Activated T-cell treated with anti-CD3 and anti-CD28 coated beads, Interleukin-2, amount 50 U/mL, for 4 hours (primary cell): ENCODE data around the gene ACTN3. TPM values are rescaled to one million over a fixed set of nuclear protein-coding genes. Genes with fewer than 3 reads are reported as not detected.
A peak's percentile ranks its signal among the peaks of the same experiment; 100 is the strongest.
"Not testable (repeated sequence)": the region's sequence is repeated elsewhere in the genome, so short reads cannot be mapped to it uniquely, and the experiment has no call there.

Source experiments
- ATAC-seq, 2 donors: fragments of 200-7000 bp; cut with Tn5 transposase; one replicate each; pipeline ENCODE4 v1.10.0; 2021
- DNase-seq: peaks from one replicate; pipeline ENCODE4 v3.0.0-alpha.2; 2020
- H3K27me3 Mint-ChIP-seq: one replicate; pipeline ENCODE4 v1.8.0; 2021; ENCODE audit warnings: low read depth, mixed read lengths
- H3K36me3 Mint-ChIP-seq: one replicate; pipeline ENCODE4 v1.8.0; 2022; ENCODE audit warnings: mixed read lengths; ENCODE audit not compliant: insufficient read depth
- H3K4me1 Mint-ChIP-seq: one replicate; pipeline ENCODE4 v1.8.0; 2021; ENCODE audit warnings: low read depth, mixed read lengths
- H3K4me3 Mint-ChIP-seq: one replicate; pipeline ENCODE4 v1.8.0; 2021; ENCODE audit warnings: mild to moderate bottlenecking, moderate library complexity, mixed read lengths
- H3K9me3 Mint-ChIP-seq: one replicate; pipeline ENCODE4 v1.8.0; 2021; ENCODE audit warnings: mixed read lengths
- total RNA-seq, 3 donors: library from RNA; stranded (reverse); gene quantifications; one replicate each; pipeline ENCODE4 v1.2.1, GENCODE V29; 2021

ACTN3 gene
- total RNA-seq, 3 donors from 2014 or later, result 0.08 to 0.18 TPM; not detected in 1

DNA sequence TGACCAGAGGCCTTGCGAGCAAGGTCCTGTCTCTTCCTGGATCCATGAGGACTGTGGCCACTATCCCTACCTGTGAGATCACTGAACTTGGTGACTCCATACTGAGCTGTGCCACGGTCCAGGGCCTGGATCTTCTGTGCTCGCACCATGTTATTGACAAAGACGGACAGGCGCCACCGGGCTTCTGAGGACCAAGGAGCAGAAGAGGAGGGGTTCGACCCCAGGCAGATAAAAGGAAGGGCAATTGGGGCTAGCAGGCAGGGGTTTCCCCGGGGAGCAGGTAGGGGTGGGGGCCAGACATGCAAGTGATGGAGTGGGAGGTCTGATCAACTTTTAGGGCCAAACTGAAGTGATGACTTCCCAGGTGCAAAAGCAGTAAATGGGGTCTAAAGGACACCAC lies 19.5 kb downstream of the ACTN3 start:
- peaks cover 4% of the 10 kb centered on the region for H3K27me3 Mint-ChIP-seq
- H3K9me3 Mint-ChIP-seq, result no peaks in the 10 kb centered on the region
- H3K4me1 Mint-ChIP-seq, result peaks cover 12% of the 10 kb centered on the region
- H3K4me3 Mint-ChIP-seq, result no peak overlapping the region
- no peak for DNase-seq
- no peak for ATAC-seq
- H3K36me3 Mint-ChIP-seq, result no peaks in the 10 kb centered on the region

DNA sequence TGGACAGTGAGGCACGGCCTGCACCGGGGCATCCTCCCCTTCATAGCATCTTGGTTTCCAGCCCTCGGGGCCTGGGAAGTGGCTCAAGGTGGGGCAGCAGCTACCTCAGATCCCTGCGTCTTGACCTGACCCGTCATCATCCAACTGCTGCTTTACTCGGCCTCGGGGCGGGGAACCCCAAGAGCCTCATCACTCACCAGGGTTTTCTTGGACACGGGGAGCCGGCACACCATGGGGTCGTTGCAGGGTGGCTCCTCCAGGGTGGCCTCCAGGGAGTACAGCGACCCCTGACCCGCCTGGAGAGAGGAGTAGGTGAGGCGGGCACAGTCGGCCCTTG lies 21.1 kb downstream of the ACTN3 start:
- Mint-ChIP-seq H3K4me3 (peak overlapping the region; percentile 68), H3K4me1 (peaks cover 12% of the 10 kb centered on the region), H3K9me3 (no peaks in the 10 kb centered on the region), H3K36me3 (no peaks in the 10 kb centered on the region), H3K27me3 (peaks cover 4% of the 10 kb centered on the region)
- DNase-seq (no peak), ATAC-seq (peak in 1 of 2 donors; percentile 16)

DNA sequence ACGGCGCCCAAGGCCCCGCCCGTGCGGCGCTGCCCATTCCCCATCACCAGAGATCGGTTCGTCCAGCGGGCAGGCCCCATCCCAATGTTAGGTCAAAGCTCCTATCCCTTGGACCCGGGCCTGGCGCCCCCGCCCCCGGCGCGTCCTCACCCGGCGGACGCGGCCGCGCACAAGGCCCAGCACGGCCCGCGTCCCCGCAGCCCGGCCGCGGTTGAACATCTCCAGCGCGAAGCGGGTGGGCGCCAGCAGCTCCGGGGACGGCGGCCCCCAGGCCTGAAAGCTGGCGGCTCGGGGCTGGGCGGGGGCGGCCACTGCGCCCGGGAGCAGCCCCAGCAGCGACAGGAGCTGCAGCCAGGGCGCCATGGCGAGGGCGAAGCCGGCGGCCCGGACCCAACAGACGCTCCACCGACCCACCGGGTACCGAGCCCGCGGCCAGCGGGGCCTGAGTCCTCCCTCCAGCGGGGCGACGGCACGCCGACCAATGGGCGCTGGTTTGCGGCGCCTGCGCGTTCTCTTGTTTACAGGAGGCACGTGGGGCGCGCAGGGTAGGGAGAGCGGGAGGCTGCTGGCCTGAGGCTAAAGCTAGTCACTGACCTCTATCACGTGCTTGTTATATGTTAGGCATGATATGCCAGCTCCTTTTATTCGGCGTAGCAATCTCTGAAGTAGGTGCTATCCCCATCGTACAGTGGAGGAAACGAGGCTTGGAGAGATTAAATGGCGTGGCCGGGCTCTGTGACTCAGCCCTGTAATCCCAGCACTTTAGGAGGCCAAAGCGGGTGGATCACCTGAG lies 21.6 kb downstream of the ACTN3 start, which contains the start of gene CTSF:
Gene CTSF (minus strand): TSS at position 483 of the 793 bp plus-strand sequence. CDS start 120 bp downstream, at position 363.
- DNase-seq (peak; percentile 66), ATAC-seq (peak; percentile 96 to 97)
- H3K9me3 Mint-ChIP-seq, result no peaks in the 10 kb centered on the region
- H3K36me3 Mint-ChIP-seq, result no peaks in the 10 kb centered on the region
- peaks cover 12% of the 10 kb centered on the region for H3K4me1 Mint-ChIP-seq
- H3K27me3 Mint-ChIP-seq, result peaks cover 4% of the 10 kb centered on the region
- peak within 1 kb of the TSS; percentile 77 for H3K4me3 Mint-ChIP-seq

DNA sequence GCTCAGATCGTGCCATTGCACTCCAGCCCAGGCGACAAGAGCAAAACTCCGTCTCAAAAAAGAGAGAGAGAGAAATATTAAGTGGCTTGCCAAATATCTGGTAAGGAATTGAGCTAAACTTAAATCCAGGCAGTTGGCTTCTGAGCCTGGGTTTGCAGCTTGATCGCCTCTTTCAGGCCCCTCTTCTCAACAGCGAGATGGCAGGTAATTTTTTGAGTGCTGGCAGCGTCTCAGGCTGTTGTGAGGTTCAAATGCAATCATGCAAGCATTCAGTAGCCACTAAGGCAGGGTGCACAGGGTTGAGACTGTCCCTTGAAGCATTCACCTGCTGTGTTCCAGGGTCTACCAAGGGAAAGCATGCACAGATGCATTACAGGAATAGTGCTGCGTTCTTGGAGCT lies 22.4 kb downstream of the ACTN3 start:
- peaks cover 12% of the 10 kb centered on the region for H3K4me1 Mint-ChIP-seq
- no peaks in the 10 kb centered on the region for H3K36me3 Mint-ChIP-seq
- peaks cover 4% of the 10 kb centered on the region for H3K27me3 Mint-ChIP-seq
- H3K4me3 Mint-ChIP-seq, result no peak overlapping the region
- DNase-seq (no peak), ATAC-seq (no peak)
- no peaks in the 10 kb centered on the region for H3K9me3 Mint-ChIP-seq

DNA sequence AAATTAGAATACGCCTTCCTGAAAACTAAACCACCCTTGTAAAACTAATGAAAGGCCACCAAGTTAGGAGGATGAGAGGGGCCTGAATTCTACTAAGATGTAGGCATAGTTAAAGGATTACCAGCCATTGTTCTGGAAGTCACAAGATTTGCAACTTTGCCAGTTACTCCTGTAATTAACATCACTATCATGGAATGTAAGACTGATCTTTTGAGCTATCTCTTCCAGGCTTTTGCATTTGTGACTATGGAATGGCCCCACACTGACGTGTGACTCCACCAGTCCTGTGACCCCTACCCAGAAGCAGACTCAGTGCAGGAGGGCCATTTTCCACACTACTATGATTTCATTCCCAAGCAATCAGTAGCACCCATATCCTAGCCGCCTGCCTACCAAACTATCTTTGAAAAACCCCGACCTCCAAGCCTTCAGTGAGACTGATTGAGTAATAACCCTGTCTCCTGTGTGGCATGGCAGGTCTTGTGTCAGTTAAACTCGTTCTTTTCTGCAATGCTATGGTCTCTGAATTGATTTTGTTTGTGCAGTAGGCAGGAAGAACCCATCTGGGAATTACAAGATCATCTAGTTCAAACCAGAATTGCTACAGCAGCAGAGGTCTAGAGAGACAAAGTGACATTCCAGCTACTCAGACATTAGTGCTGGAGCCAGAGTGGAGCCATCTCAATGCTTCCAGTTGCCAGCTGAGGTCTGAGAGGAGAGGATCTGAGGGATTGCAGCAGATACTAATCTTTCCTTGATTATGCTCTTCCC lies 23.6 kb downstream of the ACTN3 start:
- peaks cover 6% of the 10 kb centered on the region for H3K27me3 Mint-ChIP-seq
- H3K9me3 Mint-ChIP-seq, result no peaks in the 10 kb centered on the region
- H3K4me3 Mint-ChIP-seq, result no peak overlapping the region
- no peak for ATAC-seq
- H3K36me3 Mint-ChIP-seq, result no peaks in the 10 kb centered on the region
- H3K4me1 Mint-ChIP-seq, result peaks cover 12% of the 10 kb centered on the region
- no peak for DNase-seq

DNA sequence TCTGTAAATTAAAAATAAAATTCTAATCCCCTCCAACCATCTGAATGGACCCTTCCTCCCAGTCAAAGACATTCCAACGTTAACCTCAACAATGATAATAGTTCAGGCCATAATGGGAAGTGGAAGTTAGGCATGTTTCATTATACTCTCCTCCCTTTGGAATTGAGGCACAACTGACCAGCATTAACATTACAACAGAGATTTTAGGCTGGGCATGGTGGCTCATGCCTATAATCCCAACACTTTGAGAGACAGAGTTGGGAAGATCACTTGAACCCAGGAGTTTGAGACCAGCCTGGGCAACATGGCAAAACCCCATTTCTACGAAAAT lies 24.1 kb downstream of the ACTN3 start:
- no peaks in the 10 kb centered on the region for H3K9me3 Mint-ChIP-seq
- no peak overlapping the region for H3K4me3 Mint-ChIP-seq
- H3K36me3 Mint-ChIP-seq, result no peaks in the 10 kb centered on the region
- DNase-seq (no peak), ATAC-seq (no peak)
- peaks cover 11% of the 10 kb centered on the region for H3K27me3 Mint-ChIP-seq
- H3K4me1 Mint-ChIP-seq, result peaks cover 12% of the 10 kb centered on the region

- ATAC-seq (peak; percentile 93 to 94), DNase-seq (peak; percentile 80)
- peaks cover 11% of the 10 kb centered on the region for H3K9me3 Mint-ChIP-seq
- no peak overlapping the region for H3K4me3 Mint-ChIP-seq
- no peaks in the 10 kb centered on the region for H3K36me3 Mint-ChIP-seq
- peaks cover 13% of the 10 kb centered on the region for H3K4me1 Mint-ChIP-seq
- peaks cover 12% of the 10 kb centered on the region for H3K27me3 Mint-ChIP-seq
These were observed 32.4 kb downstream of the ACTN3 start for GRCh38 chr11:66579017-66579606.

DNA sequence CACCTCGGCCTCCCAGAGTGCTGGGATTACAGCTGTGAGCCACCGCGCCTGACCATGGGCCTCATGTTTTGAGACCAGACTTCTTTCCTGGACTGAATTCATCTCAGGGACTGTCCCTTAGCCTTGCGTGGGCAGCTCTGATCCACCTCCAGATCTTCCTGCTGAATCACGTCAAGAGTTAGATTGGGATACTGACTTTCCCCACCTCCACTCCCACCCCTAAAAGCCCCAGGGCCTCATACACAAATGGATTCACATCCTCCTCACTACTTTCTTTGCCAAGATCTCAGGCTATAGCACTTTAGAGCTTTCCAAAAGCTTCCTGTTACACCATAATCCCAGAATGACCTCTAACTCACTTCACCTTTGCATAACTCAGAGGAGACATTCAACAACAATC lies 34.1 kb downstream of the ACTN3 start:
- Mint-ChIP-seq H3K36me3 (no peaks in the 10 kb centered on the region), H3K4me3 (no peak overlapping the region), H3K4me1 (peaks cover 13% of the 10 kb centered on the region), H3K27me3 (peaks cover 5% of the 10 kb centered on the region), H3K9me3 (peaks cover 11% of the 10 kb centered on the region)
- no peak for DNase-seq
- no peak for ATAC-seq

DNA sequence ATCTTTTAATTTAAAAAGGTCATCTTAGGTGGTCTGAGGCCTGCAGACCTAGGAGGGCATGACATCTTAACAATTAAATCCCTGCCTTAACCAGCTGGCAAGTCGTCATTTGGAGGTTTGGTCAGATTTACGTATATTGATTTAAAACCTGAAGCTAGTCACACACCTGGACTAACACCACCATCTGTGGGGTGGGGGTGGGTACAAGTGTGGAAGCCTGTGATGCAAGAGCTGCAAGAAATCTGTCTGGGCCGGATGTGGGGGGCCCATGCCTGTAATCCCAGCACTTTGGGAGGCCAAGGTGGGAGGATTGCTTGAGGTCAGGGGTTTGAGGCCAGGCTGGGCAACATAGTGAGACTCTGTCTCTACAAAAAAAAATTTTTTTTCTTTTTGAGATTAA lies 34.6 kb downstream of the ACTN3 start:
- H3K4me3 Mint-ChIP-seq, result no peak overlapping the region
- H3K4me1 Mint-ChIP-seq, result peaks cover 13% of the 10 kb centered on the region
- no peaks in the 10 kb centered on the region for H3K36me3 Mint-ChIP-seq
- peaks cover under 1% of the 10 kb centered on the region for H3K27me3 Mint-ChIP-seq
- peaks cover 11% of the 10 kb centered on the region for H3K9me3 Mint-ChIP-seq
- ATAC-seq, result no peak
- no peak for DNase-seq

DNA sequence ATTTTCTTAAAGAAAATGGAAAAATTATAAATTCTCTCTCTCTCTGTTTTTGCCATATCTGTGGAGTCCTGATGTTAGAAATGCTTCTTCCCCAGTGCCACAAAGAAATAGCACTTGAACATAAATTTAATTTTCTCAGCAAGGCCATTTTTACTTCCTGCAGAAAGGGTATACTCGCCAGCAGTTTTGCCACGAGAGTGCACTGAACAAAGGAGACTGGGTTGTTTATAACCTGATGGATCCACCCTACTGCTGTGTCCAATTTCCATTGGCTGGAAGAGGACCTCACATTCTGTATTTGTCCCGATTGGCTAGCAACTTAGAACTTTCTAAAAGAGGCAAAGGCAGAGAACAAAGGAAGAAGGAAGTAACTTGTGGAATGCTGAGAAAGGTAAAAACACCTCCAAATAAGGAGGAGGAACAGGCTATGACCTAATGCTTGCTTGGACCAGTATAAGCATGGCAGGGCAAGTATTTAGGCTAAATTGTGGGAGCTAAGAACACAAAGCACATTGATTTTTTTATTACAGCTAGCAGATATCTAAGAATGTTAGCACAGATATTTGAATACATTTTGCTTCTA lies 36.0 kb downstream of the ACTN3 start:
- H3K36me3 Mint-ChIP-seq, H3K27me3 Mint-ChIP-seq, H3K4me3 Mint-ChIP-seq, ATAC-seq, DNase-seq: not testable (repeated sequence)
- Mint-ChIP-seq H3K4me1 (peaks cover 13% of the 10 kb centered on the region), H3K9me3 (peaks cover 11% of the 10 kb centered on the region)

DNA sequence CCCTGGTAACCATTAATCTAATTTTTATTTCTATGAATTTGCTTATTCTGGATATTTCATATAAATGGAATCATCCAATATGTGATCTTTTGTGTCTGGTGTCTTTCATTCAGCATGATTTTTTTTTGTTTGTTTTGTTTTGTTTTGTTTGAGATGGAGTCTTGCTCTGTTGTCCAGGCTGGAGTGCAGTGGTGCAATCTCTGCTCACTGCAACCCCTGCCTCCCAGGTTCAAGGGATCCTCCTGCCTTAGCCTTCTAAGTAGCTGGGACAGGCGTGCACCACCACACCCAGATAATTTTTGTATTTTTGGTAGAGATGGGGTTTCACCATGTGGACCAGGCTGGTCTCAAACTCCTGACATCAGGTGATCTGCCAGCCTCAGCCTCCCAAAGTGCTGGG lies 38.7 kb downstream of the ACTN3 start:
- H3K9me3 Mint-ChIP-seq, result peaks cover 11% of the 10 kb centered on the region
- H3K4me3 Mint-ChIP-seq, H3K4me1 Mint-ChIP-seq, DNase-seq, H3K36me3 Mint-ChIP-seq, ATAC-seq, H3K27me3 Mint-ChIP-seq: not testable (repeated sequence)

DNA sequence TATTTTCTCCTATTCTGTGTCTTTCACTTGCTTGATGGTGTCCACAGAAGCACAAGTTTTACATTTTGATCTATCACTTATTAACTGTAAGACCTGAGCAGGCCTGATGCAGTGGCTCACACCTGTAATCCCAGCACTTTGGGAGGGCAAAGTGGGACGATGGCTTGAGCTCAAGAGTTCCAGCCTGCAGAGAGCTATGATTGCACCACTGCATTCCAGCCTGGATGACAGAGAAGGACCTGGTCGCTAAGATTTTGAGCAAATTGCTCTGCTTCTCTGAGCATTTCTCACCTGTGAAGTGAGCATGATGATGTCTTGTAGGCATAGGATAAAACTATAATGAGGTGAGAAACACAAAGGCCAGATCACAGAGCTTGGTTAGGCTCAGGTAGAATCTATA lies 39.4 kb downstream of the ACTN3 start:
- no peaks in the 10 kb centered on the region for H3K4me1 Mint-ChIP-seq
- ATAC-seq (no peak), DNase-seq (no peak)
- peaks cover 11% of the 10 kb centered on the region for H3K9me3 Mint-ChIP-seq
- no peaks in the 10 kb centered on the region for H3K36me3 Mint-ChIP-seq
- no peak overlapping the region for H3K4me3 Mint-ChIP-seq
- no peaks in the 10 kb centered on the region for H3K27me3 Mint-ChIP-seq

- peaks cover 12% of the 10 kb centered on the region for H3K4me1 Mint-ChIP-seq
These were observed 42.6 kb downstream of the ACTN3 start for GRCh38 chr11:66589315-66589714.

DNA sequence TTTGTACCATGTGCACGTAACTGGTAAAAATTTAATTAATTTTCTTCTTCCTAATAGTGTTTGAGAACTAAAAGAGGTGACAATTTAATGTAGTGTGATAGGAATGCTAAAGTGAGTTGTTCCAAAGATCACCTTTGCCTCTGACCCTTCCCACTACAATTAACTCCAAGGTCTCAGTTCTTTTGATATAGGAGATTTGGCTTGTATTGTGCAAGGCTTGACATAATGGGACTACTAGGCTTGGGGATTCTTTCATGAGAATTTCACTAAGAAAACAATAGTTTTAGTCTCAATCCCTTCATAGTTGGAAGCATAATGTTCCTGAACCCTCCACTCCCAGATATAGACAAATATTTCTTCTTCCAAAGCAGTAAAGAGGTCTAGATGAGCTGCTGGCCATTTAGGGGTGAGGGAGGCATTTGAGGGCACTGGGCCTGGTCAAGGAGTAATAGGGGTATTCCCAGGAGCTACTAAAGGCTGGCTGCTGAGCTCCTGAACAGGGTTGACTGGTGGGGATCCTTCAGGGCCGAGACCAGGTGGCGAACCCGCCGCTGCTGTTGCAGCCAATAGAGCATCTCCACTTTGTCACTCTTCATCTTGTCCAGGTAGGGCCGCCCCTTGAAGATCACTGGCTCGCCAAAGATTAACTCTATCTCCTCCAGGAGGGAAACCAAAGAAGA lies 43.4 kb downstream of the ACTN3 start:
- Mint-ChIP-seq H3K4me3 (no peak overlapping the region), H3K36me3 (no peaks in the 10 kb centered on the region), H3K4me1 (peaks cover 20% of the 10 kb centered on the region), H3K27me3 (no peaks in the 10 kb centered on the region), H3K9me3 (no peaks in the 10 kb centered on the region)
- ATAC-seq (no peak), DNase-seq (no peak)

More at GRCh38 chr11:66589315-66589714, 42.6 kb downstream of the ACTN3 start:
- H3K36me3 Mint-ChIP-seq, H3K9me3 Mint-ChIP-seq, H3K27me3 Mint-ChIP-seq, H3K4me3 Mint-ChIP-seq, DNase-seq, ATAC-seq: not testable (repeated sequence)
